Osteocyte (in vitro differentiated cells): ENCODE measurements around the gene SND1. TPM values are rescaled to one million over a fixed set of nuclear protein-coding genes. Genes with fewer than 3 reads are reported as not detected.

ENCODE experiments used
- DNase-seq: peaks from one replicate; pipeline ENCODE4 v3.0.0; 2021; ENCODE audit warnings: mixed read lengths; ENCODE audit not compliant: unreplicated experiment; ENCODE audit errors: extremely low spot score
- H3K27ac Mint-ChIP-seq: one replicate; pipeline ENCODE4 v1.8.0; 2021; ENCODE audit warnings: mild to moderate bottlenecking, mixed read lengths; ENCODE audit not compliant: unreplicated experiment
- H3K27me3 Mint-ChIP-seq: one replicate; pipeline ENCODE4 v1.8.0; 2021; ENCODE audit warnings: mixed read lengths; ENCODE audit not compliant: unreplicated experiment
- H3K36me3 Mint-ChIP-seq: one replicate; pipeline ENCODE4 v1.8.0; 2021; ENCODE audit warnings: mixed read lengths; ENCODE audit not compliant: unreplicated experiment
- H3K4me1 Mint-ChIP-seq: one replicate; pipeline ENCODE4 v1.8.0; 2021; ENCODE audit warnings: mixed read lengths; ENCODE audit not compliant: unreplicated experiment
- H3K4me3 Mint-ChIP-seq: one replicate; pipeline ENCODE4 v1.8.0; 2021; ENCODE audit warnings: mild to moderate bottlenecking, moderate library complexity, mixed read lengths; ENCODE audit not compliant: unreplicated experiment
- H3K9me3 Mint-ChIP-seq: one replicate; pipeline ENCODE4 v1.8.0; 2021; ENCODE audit warnings: mixed read lengths; ENCODE audit not compliant: unreplicated experiment
- total RNA-seq: library from RNA; stranded (reverse); gene quantifications from 2 replicates; pipeline ENCODE4 v1.2.1, GENCODE V29; 2021
- TF ChIP-seq, protein P1 (sequence below): fragments of 200-600 bp; sonication (generic); IDR thresholded peaks from 2 replicates; pipeline ENCODE4 v1.5.0; 2021; ENCODE audit warnings: antibody characterized with exemption, mild to moderate bottlenecking, moderate library complexity

Gene SND1
- total RNA-seq, 1 donor from 2014 or later = 229 TPM

DNA sequence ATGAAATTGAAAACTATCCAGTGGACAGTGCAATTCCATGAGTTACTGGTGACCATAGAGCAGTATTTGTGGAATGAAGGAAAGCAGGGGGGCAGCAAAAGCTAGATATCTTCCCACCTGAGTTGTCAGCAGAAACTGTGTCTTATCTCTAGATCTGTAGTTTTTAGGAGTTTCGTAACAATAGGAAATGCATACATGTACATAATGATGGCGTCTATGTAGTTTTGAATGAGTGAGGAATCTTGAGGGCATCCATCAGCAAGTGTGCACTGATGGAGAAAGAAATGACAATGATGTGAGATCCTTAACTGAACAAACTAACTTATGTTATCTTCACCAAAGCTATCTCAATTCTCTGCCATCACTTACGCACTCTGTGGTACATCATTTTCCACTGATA is 264.7 kb downstream of the SND1 start:
- TF ChIP-seq, protein P1, sequence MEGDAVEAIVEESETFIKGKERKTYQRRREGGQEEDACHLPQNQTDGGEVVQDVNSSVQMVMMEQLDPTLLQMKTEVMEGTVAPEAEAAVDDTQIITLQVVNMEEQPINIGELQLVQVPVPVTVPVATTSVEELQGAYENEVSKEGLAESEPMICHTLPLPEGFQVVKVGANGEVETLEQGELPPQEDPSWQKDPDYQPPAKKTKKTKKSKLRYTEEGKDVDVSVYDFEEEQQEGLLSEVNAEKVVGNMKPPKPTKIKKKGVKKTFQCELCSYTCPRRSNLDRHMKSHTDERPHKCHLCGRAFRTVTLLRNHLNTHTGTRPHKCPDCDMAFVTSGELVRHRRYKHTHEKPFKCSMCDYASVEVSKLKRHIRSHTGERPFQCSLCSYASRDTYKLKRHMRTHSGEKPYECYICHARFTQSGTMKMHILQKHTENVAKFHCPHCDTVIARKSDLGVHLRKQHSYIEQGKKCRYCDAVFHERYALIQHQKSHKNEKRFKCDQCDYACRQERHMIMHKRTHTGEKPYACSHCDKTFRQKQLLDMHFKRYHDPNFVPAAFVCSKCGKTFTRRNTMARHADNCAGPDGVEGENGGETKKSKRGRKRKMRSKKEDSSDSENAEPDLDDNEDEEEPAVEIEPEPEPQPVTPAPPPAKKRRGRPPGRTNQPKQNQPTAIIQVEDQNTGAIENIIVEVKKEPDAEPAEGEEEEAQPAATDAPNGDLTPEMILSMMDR = no peak
- no peak overlapping the region for H3K27ac Mint-ChIP-seq
- no peaks in the 10 kb centered on the region for H3K9me3 Mint-ChIP-seq
- DNase-seq = no peak
- peaks cover under 1% of the 10 kb centered on the region for H3K36me3 Mint-ChIP-seq
- no peak overlapping the region for H3K4me3 Mint-ChIP-seq
- H3K4me1 Mint-ChIP-seq = peaks cover 23% of the 10 kb centered on the region
- H3K27me3 Mint-ChIP-seq = no peaks in the 10 kb centered on the region

DNA sequence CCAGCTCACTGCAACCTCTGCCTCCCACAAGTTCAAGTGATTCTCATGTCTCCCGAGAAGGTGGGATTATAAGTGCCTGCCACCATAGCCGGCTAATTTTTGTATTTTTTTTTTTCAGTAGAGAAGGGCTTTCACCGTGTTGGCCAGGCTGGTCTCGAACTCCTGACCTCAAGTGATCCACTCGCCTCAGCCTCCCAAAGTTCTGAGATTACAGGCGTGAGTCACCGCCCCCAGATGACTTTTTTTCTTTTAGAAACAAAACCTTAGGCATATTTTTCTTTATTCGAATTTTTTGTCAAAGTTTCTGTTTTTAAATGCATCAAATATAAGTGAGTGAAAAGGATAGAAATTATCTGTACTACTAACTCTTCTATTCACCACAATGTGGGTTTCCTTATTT is 266.1 kb downstream of the SND1 start:
- H3K27ac Mint-ChIP-seq = no peak overlapping the region
- H3K4me1 Mint-ChIP-seq = peaks cover 23% of the 10 kb centered on the region
- H3K36me3 Mint-ChIP-seq = no peaks in the 10 kb centered on the region
- TF ChIP-seq, protein P1 = no peak
- H3K27me3 Mint-ChIP-seq = no peaks in the 10 kb centered on the region
- no peak overlapping the region for H3K4me3 Mint-ChIP-seq
- no peak for DNase-seq
- H3K9me3 Mint-ChIP-seq = no peaks in the 10 kb centered on the region

DNA sequence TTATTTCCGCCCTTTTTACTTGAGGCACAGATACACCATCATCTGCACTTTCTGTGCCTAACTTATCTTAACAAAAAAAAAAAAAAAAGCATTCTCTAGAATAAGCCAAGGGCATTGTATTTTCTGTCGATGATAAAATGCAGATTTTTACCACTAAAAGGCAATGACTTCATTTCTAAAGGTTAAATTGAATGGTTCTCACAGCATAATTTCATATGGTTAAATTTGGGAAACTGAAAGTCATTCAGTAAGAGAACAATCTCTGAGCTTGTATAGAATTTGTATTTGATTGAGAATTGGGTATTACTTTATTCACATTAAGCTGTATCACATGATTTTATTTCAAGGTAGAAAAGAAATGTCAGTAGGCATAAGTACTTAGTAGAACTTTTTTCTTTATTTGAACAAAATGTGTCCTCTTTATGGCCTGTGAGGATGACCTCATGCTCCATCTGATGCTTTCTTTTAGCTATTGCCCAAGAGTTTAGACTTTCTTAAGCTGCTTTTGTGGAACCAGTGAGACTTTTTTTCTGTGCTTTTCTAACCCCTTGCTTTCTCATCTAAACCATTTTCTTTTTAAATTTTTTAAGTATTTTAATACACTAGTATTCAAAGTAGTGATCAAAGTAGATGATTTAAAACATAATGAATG is 268.9 kb downstream of the SND1 start:
- Mint-ChIP-seq H3K9me3 (no peaks in the 10 kb centered on the region), H3K27ac (no peak overlapping the region), H3K4me3 (no peak overlapping the region), H3K27me3 (no peaks in the 10 kb centered on the region), H3K4me1 (peaks cover 24% of the 10 kb centered on the region), H3K36me3 (no peaks in the 10 kb centered on the region)
- TF ChIP-seq, protein P1 = no peak
- no peak for DNase-seq

DNA sequence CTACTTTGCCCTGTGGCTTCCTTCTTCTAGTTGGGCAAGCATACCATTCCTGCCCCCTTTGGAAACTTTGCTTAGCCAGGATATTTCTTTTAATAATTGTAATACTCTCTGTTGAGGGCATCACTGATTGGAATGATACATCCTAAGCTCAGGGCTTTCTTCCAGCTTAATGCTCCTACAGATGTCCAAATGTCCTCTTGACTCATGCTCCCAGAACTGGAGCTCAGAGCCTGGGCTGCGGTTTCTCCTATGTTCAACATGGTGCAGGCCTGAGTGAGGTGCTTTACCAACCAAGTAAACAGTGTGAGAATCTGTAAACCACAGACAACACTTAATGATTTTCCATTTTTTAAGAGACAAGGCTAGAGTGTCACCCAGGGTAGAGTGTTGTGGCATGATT is 270.7 kb downstream of the SND1 start:
- TF ChIP-seq, protein P1 = no peak
- H3K27ac Mint-ChIP-seq = no peak overlapping the region
- peaks cover 34% of the 10 kb centered on the region for H3K4me1 Mint-ChIP-seq
- H3K36me3 Mint-ChIP-seq = no peaks in the 10 kb centered on the region
- DNase-seq = no peak
- no peaks in the 10 kb centered on the region for H3K9me3 Mint-ChIP-seq
- no peaks in the 10 kb centered on the region for H3K27me3 Mint-ChIP-seq
- H3K4me3 Mint-ChIP-seq = no peak overlapping the region

DNA sequence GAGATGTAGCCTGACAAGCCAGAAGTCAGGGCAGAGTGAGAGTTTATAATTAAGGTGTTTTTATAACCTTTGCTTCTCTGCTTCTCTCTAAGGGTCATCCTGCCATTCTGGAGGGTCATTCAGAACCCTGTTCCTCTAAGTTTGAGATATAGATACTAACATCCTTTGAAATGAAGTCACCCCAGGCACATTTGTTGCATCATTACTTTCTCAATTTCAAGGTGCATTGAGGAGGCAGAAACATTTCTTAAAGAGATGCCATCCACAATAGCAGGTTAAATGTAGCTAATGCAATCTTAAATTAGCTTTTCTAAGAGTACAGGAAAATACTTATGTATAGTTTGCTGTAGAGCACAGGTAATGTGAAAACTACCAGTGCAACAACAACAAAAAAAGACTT is 272.9 kb downstream of the SND1 start:
- Mint-ChIP-seq H3K27me3 (no peaks in the 10 kb centered on the region), H3K4me1 (peaks cover 30% of the 10 kb centered on the region), H3K9me3 (no peaks in the 10 kb centered on the region), H3K4me3 (no peak overlapping the region), H3K27ac (no peak overlapping the region), H3K36me3 (peaks cover 7% of the 10 kb centered on the region)
- no peak for DNase-seq
- TF ChIP-seq, protein P1 = no peak
